HepG2 (cell line): ENCODE measurements around the gene RPS27A. TPM values are rescaled to one million over a fixed set of nuclear protein-coding genes. Genes with fewer than 3 reads are reported as not detected.

Experiments
- AKAP8 ChIP-seq: sonication (generic); formaldehyde crosslinking; IDR thresholded peaks from 2 replicates; pipeline ENCODE4 v1.5.1; 2020; ENCODE audit warnings: mild to moderate bottlenecking, missing genetic modification reagents
- ATRX ChIP-seq: sonication (generic); formaldehyde crosslinking; IDR thresholded peaks from 2 replicates; pipeline ENCODE4 v1.4.0; 2020; ENCODE audit warnings: missing genetic modification reagents, borderline replicate concordance
- BCL6 ChIP-seq: IDR thresholded peaks from 2 replicates; pipeline ENCODE4 v1.6.1; 2016; ENCODE audit warnings: missing genetic modification reagents, missing compliant biosample characterization
- CHCHD3 ChIP-seq: sonication (generic); formaldehyde crosslinking; IDR thresholded peaks from 2 replicates; pipeline ENCODE4 v1.8.0; 2022; ENCODE audit warnings: mild to moderate bottlenecking, missing genetic modification reagents, moderate library complexity
- DNMT3B ChIP-seq: conservative IDR thresholded peaks from 2 replicates; pipeline ENCODE4 v1.6.1; 2016; ENCODE audit warnings: missing biosample characterization, control low read depth
- ELF1 ChIP-seq: sonication (generic); formaldehyde crosslinking; IDR thresholded peaks from 2 replicates; pipeline ENCODE4 v1.4.0; 2020; ENCODE audit warnings: missing genetic modification reagents
- GZF1 ChIP-seq: sonication (generic); formaldehyde crosslinking; IDR thresholded peaks from 2 replicates; pipeline ENCODE4 v1.5.1; 2020; ENCODE audit warnings: mild to moderate bottlenecking, missing genetic modification reagents
- HDAC1 ChIP-seq: sonication (generic); formaldehyde crosslinking; IDR thresholded peaks from 2 replicates; pipeline ENCODE4 v1.5.1; 2020; ENCODE audit warnings: mild to moderate bottlenecking, missing genetic modification reagents
- HOXA9 ChIP-seq: sonication (generic); formaldehyde crosslinking; IDR thresholded peaks from 2 replicates; pipeline ENCODE4 v1.8.1; 2022; ENCODE audit warnings: missing genetic modification reagents, mild to moderate bottlenecking, moderate library complexity, borderline replicate concordance
- MEIS2 ChIP-seq: sonication (generic); formaldehyde crosslinking; IDR thresholded peaks from 2 replicates; pipeline ENCODE4 v1.9.0; 2021; ENCODE audit warnings: mild to moderate bottlenecking, missing genetic modification reagents
- MZF1 ChIP-seq: sonication (generic); formaldehyde crosslinking; IDR thresholded peaks from 2 replicates; pipeline ENCODE4 v1.8.1; 2023; ENCODE audit warnings: mild to moderate bottlenecking, missing genetic modification reagents, borderline replicate concordance
- NCOR1 ChIP-seq: fragments of 200-600 bp; sonication (generic); IDR thresholded peaks from 2 replicates; pipeline ENCODE4 v1.7.0; 2017; ENCODE audit warnings: antibody characterized with exemption, low read length, borderline replicate concordance
- NR2F2 ChIP-seq: IDR thresholded peaks from 2 replicates; pipeline ENCODE4 v1.6.1; 2012; ENCODE audit warnings: low read depth, inconsistent platforms, borderline replicate concordance
- POLR2AphosphoS2 ChIP-seq: IDR thresholded peaks from 2 replicates; pipeline ENCODE4 v1.6.1; 2011; ENCODE audit warnings: low read depth, low read length, improper control_type of control experiment
- RAD51 ChIP-seq: fragments of 450-650 bp; IDR thresholded peaks from 2 replicates; pipeline ENCODE4 v1.6.1; 2016; ENCODE audit warnings: borderline replicate concordance
- ZNF17 ChIP-seq: sonication (generic); formaldehyde crosslinking; IDR thresholded peaks from 2 replicates; pipeline ENCODE4 v1.5.0; 2020; ENCODE audit warnings: mild to moderate bottlenecking, missing genetic modification reagents
- ZNF549 ChIP-seq: sonication (generic); formaldehyde crosslinking; IDR thresholded peaks from 2 replicates; pipeline ENCODE4 v1.5.0; 2020; ENCODE audit warnings: missing genetic modification reagents
- ZNF567 ChIP-seq: sonication (generic); formaldehyde crosslinking; IDR thresholded peaks from 2 replicates; pipeline ENCODE4 v1.8.1; 2023; ENCODE audit warnings: mild to moderate bottlenecking, missing genetic modification reagents, borderline replicate concordance
- ZNF569 ChIP-seq: sonication (generic); formaldehyde crosslinking; IDR thresholded peaks from 2 replicates; pipeline ENCODE4 v1.5.0; 2020; ENCODE audit warnings: mild to moderate bottlenecking, missing genetic modification reagents, moderate library complexity, borderline replicate concordance
- polyA plus RNA-seq, 8 experiments: library from polyadenylated mRNA; depleted of rRNA in 3 of 8; stranded (reverse) in 7 of 8; unstranded in 1 of 8; fragments of >200 nt; fragmentation: Illumina TruSeq in 4 of 8; extraction: Trizol in 4 of 8; gene quantifications; 2 replicates each; pipeline versions ENCODE4 v1.2.1 to v1.2.3, GENCODE V29; 2011 to 2016; ENCODE audit warnings: low read depth in 4 of 8, missing spikeins in 1 of 8, mixed read lengths in 1 of 8; ENCODE audit not compliant: insufficient read depth in 1 of 8
- total RNA-seq, 5 experiments: library from RNA; depleted of rRNA; stranded (reverse); fragments of >200 nt; fragmentation: Illumina TruSeq; extraction: Trizol; gene quantifications; 2 replicates each; pipeline ENCODE4 v1.2.3, GENCODE V29; 2016; ENCODE audit warnings: low read depth in 1 of 5
- TF ChIP-seq, protein P1 (sequence below): sonication (generic); formaldehyde crosslinking; IDR thresholded peaks from 2 replicates; pipeline ENCODE4 v1.8.0; 2022; ENCODE audit warnings: mild to moderate bottlenecking, missing genetic modification reagents, moderate library complexity
- TF ChIP-seq, protein P2 (sequence below): sonication (generic); formaldehyde crosslinking; IDR thresholded peaks from 2 replicates; pipeline ENCODE4 v1.5.1; 2020; ENCODE audit warnings: missing genetic modification reagents, mild to moderate bottlenecking, borderline replicate concordance
- TF ChIP-seq, protein P3 (sequence below): sonication (generic); formaldehyde crosslinking; IDR thresholded peaks from 2 replicates; pipeline ENCODE4 v1.8.1; 2023; ENCODE audit warnings: mild to moderate bottlenecking, missing genetic modification reagents, borderline replicate concordance
- TF ChIP-seq, protein P4 (sequence below): sonication (generic); formaldehyde crosslinking; IDR thresholded peaks from 2 replicates; pipeline ENCODE4 v1.5.0; 2020; ENCODE audit warnings: missing genetic modification reagents
- TF ChIP-seq, protein P5 (sequence below): fragments of 450-650 bp; IDR thresholded peaks from 2 replicates; pipeline ENCODE4 v1.6.1; 2017
- TF ChIP-seq, protein P6 (sequence below): sonication (generic); formaldehyde crosslinking; IDR thresholded peaks from 2 replicates; pipeline ENCODE4 v1.4.0; 2020; ENCODE audit warnings: missing genetic modification reagents, low read depth, mild to moderate bottlenecking, borderline replicate concordance

RPS27A gene
- total and polyA plus RNA-seq, 2 of the 13 experiments (the other 11 are each of a cell fraction or from before 2014, with no cell fraction given) = 2,779 to 3,269 TPM

DNA sequence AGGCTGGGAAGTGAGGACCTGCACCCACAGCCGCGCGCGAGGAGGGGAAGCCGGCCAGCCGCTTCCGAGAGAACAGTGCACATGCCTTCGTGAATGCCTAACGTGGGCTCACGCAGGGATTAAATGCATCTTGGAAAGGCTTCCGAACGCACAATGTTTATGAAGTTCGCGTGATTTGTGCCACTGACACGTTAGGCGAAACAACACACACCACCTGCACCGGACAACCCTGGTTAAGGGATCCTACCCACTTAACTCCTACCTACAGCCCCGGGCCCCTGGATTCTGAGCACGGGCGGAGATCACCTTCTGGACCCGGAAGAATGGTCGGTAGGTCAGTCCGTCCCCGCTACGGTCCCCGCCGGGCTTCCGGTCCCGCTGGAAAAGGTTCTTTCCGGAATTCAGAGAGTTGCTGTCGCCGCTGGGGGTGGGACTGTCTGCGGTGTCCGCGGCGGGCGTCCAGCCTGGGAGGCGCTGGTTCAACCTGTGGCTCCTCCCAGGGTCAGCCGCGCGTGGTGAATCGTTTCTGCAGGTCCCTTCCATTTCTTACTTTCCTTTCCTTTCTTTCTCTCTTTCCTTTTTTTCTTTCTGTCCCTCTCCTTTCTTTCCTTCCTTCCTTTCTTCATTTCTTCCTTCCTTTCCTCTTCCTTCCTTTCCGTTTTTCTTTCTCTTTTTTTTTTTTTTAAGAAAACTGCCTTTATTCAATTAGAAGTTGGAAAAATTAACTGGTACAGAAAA lies 36.6 kb downstream of the RPS27A start, which contains the start of gene MTIF2 (continued):
- TF ChIP-seq POLR2AphosphoS2 (0 out of 2 replicates have a peak, but pooled peaks have one; percentile 76), HOXA9 (CRISPR knock-in tag) (no peak), NCOR1 (peak; percentile 87), AKAP8 (CRISPR knock-in tag) (peak; percentile 66), NR2F2 (peak; percentile 74; the same call in 1 of the 2 replicates), GZF1 (CRISPR knock-in tag) (no peak; the same call in 1 of the 2 replicates), DNMT3B (CRISPR knock-in tag) (peak; percentile 24), BCL6 (CRISPR knock-in tag) (peak; percentile 82), ZNF549 (no peak), ELF1 (CRISPR knock-in tag) (peak; percentile 99), ZNF569 (CRISPR knock-in tag) (peak; percentile 97), MZF1 (CRISPR knock-in tag) (no peak; the same call in 1 of the 2 replicates), ZNF17 (CRISPR knock-in tag) (no peak), ZNF567 (peak; percentile 74), MEIS2 (peak; percentile 91), HDAC1 (CRISPR knock-in tag) (peak; percentile 98), CHCHD3 (CRISPR knock-in tag) (no peak), RAD51 (no peak), ATRX (CRISPR knock-in tag) (no peak; the same call in 1 of the 2 replicates)
- TF ChIP-seq, protein P1, sequence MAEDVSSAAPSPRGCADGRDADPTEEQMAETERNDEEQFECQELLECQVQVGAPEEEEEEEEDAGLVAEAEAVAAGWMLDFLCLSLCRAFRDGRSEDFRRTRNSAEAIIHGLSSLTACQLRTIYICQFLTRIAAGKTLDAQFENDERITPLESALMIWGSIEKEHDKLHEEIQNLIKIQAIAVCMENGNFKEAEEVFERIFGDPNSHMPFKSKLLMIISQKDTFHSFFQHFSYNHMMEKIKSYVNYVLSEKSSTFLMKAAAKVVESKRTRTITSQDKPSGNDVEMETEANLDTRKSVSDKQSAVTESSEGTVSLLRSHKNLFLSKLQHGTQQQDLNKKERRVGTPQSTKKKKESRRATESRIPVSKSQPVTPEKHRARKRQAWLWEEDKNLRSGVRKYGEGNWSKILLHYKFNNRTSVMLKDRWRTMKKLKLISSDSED (CRISPR knock-in tag) = no peak
- TF ChIP-seq, protein P2, sequence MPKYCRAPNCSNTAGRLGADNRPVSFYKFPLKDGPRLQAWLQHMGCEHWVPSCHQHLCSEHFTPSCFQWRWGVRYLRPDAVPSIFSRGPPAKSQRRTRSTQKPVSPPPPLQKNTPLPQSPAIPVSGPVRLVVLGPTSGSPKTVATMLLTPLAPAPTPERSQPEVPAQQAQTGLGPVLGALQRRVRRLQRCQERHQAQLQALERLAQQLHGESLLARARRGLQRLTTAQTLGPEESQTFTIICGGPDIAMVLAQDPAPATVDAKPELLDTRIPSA (CRISPR knock-in tag) = peak; percentile 26; the same call in 1 of the 2 replicates
- TF ChIP-seq, protein P3, sequence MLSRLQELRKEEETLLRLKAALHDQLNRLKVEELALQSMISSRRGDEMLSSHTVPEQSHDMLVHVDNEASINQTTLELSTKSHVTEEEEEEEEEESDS = peak; percentile 90
- TF ChIP-seq, protein P4, sequence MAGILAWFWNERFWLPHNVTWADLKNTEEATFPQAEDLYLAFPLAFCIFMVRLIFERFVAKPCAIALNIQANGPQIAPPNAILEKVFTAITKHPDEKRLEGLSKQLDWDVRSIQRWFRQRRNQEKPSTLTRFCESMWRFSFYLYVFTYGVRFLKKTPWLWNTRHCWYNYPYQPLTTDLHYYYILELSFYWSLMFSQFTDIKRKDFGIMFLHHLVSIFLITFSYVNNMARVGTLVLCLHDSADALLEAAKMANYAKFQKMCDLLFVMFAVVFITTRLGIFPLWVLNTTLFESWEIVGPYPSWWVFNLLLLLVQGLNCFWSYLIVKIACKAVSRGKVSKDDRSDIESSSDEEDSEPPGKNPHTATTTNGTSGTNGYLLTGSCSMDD (CRISPR knock-in tag) = no peak
- TF ChIP-seq, protein P5, sequence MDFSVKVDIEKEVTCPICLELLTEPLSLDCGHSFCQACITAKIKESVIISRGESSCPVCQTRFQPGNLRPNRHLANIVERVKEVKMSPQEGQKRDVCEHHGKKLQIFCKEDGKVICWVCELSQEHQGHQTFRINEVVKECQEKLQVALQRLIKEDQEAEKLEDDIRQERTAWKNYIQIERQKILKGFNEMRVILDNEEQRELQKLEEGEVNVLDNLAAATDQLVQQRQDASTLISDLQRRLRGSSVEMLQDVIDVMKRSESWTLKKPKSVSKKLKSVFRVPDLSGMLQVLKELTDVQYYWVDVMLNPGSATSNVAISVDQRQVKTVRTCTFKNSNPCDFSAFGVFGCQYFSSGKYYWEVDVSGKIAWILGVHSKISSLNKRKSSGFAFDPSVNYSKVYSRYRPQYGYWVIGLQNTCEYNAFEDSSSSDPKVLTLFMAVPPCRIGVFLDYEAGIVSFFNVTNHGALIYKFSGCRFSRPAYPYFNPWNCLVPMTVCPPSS = no peak
- TF ChIP-seq, protein P6, sequence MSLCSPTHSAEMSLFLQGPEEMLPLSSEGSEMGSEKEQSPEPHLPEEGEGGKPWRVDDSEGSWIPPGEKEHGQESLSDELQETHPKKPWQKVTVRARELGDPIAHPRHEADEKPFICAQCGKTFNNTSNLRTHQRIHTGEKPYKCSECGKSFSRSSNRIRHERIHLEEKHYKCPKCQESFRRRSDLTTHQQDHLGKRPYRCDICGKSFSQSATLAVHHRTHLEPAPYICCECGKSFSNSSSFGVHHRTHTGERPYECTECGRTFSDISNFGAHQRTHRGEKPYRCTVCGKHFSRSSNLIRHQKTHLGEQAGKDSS (CRISPR knock-in tag) = peak; percentile 89; the same call in 1 of the 2 replicates
